ENCODE results near the gene NOM1.

The NOM1 gene

DNA sequence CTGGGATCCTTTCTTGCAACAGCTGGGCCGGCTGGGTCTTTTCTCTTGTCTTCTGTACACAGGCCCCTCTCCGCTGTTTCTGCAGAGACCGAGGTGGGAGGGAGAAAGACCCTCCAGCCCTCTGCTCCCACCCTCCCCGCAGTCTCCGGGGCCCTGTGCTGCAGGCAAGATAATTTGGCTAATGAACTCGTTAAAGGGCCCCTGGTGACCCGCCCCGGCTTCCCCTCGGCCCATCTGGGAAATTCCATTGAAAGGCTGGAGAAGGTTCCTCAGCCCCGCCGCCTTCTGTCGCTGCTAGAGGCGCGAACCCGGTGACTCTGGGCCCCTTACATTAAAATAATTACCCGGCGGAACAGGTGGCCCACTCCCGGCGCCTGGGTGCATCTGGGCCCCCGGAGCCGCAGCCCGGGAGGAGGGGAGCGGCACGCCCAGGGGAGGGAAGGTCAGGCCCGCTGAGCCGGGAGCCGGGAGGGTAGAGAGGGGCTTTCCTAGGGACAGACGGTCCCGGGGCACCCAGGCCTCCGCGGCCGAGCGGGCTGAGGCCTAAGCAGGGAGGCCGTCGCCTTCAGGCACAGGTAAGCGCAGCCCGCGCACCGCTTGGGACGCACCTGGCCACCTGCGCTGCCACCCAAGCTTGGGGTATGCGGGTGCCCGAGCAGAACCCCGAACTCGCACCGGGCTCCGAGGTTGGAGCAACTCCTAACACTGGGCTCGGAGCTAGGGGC is 68.3 kb downstream of the NOM1 start:
- no peak for DNase-seq (ENCODE audit: low read depth in 2 of 2)

DNA sequence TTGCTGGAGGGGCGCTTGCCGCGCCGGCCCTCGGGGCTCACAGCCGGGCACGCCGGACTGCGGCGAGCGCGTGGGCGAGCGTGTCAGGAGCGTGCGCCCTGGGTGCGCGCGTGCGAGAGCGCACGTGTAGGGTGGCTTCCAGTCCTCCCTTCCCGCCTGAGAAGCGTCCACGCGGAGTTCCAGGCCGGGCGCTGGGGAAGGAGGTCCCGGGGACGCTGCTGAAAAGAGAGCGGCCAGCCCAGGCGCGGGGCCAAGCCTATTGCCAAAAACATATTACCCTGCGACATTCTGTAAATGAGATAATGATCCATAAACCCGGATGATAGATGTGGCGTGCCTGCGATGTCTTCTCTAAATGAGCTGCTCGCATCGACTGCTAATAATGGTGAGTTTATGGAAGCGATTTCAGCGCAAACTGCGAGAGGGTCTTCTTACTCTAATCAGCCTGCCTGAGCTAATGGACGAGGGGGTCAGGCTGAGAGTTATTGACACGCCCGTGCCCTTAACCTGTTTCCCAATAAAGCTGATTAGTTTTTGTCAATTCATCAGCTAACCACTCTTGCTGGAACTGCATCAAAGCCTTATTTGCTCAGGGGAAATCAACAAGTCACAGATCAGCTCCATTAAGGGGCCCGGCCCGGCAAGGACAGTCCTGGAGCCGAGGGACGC is 69.0 kb downstream of the NOM1 start:
- no peak for DNase-seq (ENCODE audit: low read depth in 2 of 2)

DNA sequence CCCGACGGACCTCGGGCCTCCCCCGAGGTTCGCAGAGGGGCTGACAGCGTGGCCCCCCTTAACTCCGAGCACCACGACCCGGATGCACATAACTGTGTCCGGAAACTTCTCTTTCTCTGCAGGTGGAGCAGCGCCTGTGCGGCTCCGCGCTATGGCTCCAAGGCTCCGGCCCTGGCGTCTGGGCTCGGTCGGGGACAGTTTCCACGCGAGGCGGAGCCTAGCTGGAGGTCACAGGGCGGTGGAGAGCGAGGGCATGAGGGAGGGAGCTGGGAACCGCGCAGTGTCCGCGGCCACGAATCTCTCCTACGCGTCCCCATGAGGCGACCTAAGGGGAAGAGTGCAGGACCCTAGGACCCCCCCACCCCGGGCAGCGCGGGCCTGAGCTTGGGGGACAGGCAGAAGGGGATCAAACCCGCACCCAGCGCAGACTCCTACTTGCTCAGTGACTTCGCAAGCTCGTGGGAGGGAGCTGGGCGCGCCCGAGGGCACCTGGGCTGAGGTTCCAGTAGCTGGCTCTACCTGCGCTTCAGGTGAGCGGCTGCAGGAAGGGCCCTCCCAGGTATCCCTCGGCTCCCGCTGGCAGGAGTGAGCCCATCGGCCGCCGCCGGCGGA is 69.6 kb downstream of the NOM1 start:
- DNase-seq (ENCODE audit: low read depth in 2 of 2): no peak

- DNase-seq (ENCODE audit: low read depth in 2 of 2): no peak
Measured at GRCh38 chr7:157019718-157020451, 70.4 kb downstream of the NOM1 start.

- DNase-seq (ENCODE audit: low read depth in 2 of 2): no peak
Measured at GRCh38 chr7:157020514-157021070, 71.1 kb downstream of the NOM1 start.

DNA sequence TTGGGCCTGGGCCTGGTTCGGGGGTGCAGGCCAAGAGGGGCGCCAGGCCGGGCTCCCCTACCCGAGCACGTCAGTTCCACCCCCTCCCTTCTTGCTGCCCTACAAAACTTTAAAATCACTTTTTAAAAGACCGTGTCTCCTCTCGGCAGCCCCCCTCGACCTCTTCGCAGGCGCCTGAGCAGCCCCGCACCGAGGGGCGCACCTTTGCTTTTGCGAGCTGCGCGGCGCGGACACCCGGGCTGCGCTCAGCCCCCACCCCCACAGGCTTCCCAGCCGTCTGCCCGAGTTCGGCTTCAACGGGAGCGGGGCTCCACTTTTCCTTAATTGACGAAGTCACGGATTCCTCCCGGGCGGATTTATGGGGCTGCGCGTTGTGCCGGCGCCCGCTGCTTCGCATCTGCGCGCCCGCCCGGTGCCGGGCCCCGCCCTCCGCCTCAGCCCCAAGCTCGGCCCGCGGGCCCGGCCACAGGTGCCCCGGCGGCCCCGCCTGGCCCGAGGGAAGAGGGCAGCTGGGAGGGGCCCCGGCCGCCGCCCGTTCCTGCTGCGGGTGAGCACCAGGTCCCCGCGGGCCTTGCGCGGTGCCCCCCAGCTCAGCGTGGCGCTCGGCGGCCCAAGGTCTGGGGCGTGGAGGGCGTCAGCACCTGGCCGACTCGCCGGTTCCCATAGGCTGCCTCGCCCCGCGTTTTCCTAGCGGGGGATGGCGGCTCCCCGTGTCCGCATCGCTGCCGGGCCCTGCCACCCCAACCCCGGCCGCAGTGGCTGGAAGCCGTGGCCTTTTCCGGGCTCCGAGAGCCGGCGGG is 71.8 kb downstream of the NOM1 start:
- no peak for DNase-seq (ENCODE audit: low read depth in 2 of 2)

DNA sequence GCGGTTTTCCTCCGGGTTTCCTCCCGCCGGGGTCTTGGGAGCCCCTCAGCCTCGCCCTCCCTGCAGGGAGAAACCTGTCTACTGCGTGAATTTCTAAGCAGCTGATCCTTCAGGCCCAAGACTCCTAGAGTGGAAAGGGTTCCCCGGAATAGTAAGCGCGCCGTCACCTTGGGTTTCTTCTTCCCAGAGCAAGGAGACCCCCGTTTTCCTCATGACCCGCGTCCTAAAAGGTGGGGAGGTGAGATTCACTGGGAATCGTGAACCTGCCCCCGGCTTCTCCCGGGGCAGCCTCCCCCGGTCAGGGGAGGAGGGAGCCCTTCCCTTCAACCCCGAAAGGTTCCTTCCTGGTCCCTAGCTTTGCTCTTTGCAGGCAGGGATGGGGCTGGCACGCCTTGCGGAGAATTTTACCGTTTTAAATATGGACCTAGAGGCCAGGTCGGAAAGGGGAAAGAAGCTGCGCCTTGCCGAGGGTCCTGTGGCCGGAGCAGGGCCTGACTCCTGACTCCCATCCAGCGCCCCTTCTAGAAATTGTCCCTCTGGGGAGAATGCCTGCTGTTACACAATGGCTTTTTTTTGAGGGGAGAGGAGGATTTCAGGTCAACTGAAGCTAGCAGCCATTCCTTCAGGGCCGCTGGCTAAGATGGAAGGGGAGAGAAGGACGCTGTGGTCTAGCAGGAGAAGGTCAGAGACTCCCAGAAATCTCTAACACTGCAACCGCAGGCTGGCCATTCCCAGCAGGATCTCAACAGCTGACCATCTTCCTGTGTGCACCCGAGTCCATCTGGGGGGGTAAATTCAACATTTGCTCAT is 72.6 kb downstream of the NOM1 start:
- no peak for DNase-seq (ENCODE audit: low read depth in 2 of 2)
